ENCODE data around the gene ADAMTSL4. TPM values are rescaled to one million over a fixed set of nuclear protein-coding genes. Genes with fewer than 3 reads are reported as not detected.
A peak's percentile ranks its signal among the peaks of the same experiment; 100 is the strongest.

ADAMTSL4 gene
- total and polyA plus RNA-seq, 2 of the 8 experiments (the other 6 are each of a cell fraction or from before 2014, with no cell fraction given) = 4.2 to 5.4 TPM

DNA sequence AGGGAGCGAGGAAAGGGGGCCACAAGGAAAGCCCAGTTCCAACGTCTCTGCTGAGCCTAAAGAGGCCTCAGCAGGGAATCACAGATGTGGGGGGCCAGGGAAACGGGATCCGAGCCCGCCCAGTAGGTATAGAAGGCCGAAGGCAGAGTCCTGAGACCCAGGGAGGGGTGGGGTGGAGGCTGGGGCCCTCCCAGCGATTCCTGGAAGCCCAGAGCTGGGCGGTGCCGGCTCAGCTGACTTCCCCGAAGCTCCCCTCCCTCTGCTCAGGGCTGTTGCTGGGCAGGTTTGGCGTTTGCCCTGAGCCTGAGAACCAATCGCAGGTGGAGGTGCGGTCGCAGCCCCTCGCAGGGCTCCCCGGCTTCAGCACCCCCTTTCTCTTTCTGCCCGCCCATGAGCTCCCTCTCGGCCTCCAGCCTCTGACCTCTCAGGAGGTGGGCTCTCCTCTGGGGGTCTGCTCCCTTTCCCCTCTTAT is 12.8 kb downstream of the ADAMTSL4 start (continued):
- TF ChIP-seq KDM4A (IDR thresholded peaks at IDR 0.05; ENCODE audit: low read depth, low read length, severe bottlenecking) (peak; percentile 6), SIN3A (conservative IDR thresholded peaks at IDR 0.05 in 1 of 2, IDR thresholded peaks at IDR 0.05 in 1 of 2; ENCODE audit: low read depth in 1 of 2, low read length in 2 of 2) (peak in 1 of 2 experiments; percentile 20; a peak in 1 of 4 replicates)
